NCI-H2227 treated with DMSO at 0.1 percent for 48 hours (cell line): ENCODE data around the gene DRD4.

Experiments
- DNase-seq: peaks from one replicate; lab custom pipeline; 2025; lab: John Stamatoyannopoulos, UW

The DRD4 gene

GRCh38 chr11:636511-637332 is at the start of gene DRD4:
DRD4 (plus strand) TSS chr11:637269; CDS start chr11:637305, 36 bp downstream.
- no peak for DNase-seq

- no peak for DNase-seq
These were observed 49.5 kb upstream of the DRD4 start for GRCh38 chr11:587546-587945.

- DNase-seq, result no peak
These were observed 49.1 kb upstream of the DRD4 start for GRCh38 chr11:587978-588380.

DNA sequence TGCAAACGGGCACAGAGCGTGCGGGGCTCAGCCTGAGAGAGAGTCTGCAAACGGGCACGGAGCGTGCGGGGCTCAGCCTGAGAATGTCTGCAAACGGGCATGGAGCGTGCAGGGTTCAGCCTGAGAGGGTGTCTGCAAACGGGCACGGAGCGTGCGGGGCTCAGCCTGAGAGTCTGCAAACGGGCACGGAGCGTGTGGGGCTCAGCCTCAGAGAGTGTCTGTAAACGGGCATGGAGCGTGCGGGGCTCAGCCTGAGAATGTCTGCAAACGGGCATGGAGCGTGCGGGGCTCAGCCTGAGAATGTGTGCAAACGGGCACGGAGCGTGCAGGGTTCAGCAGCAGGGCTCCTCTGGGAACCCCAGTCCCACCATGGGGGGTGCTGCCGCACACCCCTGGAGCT is 47.3 kb upstream of the DRD4 start:
- no peak for DNase-seq

- no peak for DNase-seq
These were observed 46.1 kb upstream of the DRD4 start for GRCh38 chr11:590997-591396.

DNA sequence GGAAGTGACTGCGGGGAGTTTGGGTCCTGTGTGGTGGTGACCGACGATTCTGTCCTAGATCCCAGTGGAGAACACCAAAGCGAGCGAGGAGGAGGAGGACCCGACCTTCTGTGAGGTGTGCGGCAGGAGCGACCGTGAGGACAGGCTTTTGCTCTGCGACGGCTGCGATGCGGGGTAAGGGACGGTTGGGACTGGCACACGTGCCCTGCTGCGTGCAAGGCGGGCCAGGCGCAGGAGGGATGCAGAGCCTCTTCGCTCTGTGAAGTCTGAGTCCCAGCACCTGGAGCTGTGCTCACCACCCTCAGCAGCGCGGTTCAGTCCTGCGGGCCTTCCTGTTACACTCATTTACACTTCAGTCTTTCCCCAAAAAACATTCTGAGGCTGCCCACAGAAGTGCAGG is 44.6 kb upstream of the DRD4 start:
- no peak for DNase-seq

DNA sequence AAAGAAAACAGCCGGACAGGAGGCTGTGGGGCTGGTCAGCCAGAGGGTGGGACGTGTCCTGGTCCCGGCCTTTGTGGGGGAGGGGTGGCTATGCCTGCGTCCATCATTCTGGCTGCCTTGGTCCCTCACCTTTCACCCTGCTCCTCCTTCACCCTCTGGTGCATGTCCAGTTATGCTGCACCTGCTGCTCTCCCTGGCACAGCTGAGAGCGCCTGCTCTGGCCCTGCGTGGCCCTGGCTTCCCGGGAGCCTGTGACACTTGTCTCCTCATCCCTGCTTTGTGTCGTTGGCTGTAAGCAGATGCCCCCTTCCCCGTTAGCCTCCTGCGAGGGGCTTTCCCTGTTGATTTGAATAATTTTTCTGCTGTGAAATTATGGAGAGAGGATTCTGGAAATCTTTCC is 44.2 kb upstream of the DRD4 start:
- no peak for DNase-seq

DNA sequence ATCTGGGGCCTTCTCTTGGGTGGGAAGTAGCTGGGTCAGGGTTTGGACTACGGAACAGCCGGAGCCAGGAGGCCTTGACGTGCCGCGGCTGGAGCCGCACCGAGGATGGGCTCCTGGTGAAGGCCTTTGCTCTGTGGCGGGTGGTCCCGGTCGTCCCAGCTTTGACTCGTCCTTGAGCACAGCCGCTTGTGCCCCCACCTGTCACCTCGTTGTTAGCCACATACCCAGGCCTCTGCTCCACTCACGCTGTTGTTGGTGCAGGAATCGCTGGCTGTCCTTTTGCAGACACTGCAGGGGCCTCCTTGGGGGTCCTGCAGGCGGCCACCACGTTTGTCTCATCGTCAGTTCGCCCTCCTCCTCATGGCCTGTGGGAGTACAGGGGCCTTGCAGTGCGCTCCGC is 43.7 kb upstream of the DRD4 start:
- DNase-seq, result no peak

DNA sequence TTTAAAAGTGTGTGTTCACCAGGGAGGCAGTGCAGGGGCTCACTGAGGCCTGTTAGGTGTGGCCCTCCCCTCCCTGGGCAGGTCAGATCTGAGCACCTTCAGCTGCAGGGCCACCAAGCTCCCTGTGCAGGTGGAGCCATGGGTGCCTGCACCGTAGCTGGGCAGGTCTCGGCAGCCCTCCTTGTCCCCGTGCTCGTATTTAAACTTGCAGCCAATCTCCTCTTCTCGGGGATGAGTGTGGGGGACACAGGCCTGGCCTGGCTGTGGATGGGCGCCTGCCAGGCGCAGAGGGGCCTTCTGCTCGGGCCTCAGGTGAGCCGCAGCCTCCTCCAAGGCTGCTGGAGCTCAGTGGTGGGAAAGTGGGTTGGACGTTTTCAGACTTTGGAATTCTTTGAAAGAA is 41.7 kb upstream of the DRD4 start:
- DNase-seq, result no peak

- DNase-seq, result no peak
These were observed 40.7 kb upstream of the DRD4 start for GRCh38 chr11:596374-596773.

DNA sequence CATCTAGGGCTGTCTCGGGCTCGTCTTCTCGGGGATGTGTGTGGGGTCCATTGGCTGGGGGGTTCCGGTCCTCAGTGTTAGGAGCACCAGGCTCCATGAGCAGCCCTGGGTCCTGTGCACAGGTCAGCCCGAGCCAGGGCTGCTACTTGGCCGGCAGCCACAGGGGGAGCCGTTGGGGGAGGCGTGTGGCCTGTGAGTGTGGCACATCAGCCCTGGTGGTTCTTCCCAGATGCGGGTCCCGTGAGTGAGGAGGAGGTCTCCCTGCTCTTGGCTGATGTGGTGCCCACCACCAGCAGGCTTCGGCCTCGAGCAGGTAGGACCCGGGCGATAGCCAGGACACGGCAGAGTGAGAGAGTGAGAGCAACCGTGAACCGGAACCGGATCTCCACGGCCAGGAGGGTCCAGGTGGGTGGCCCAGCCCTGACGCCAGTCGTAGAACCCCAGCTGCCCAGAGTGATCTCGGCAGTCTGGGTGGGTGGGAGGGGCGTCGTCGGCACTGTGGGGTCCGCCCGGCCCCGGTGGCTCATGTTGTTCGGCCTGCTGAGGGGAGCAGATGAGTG is 39.8 kb upstream of the DRD4 start:
- DNase-seq, result no peak

DNA sequence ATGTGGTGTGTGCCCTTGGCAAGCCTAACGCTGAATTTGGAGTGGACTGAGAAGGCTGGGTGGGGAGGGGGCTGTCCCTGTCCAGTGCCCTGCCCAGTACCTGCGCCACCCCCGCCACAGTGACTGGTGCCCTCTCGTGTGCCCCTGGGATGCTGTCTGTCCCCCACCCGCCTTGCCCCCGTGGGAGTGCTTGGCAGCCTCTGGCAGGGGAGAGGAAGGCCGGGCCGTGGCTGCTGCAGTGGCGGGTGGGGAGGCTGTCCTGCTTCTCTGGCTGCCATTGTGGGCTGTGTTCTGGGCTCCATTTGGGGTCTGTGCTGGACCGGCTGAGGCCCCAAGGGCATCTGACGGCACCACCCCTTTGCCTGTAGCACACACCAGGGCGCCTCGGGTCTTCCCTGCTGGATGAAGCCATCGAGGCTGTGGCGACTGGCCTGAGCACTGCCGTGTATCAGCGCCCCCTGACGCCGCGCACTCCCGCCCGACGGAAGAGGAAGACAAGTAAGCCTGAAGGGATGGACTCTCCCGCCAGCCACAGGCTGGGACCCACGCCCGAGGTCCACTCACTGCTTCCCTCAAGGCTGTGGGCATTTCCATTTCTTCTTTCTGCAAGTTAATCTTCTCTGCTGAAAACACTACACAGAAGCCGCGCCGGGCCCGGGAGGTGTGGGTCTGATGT is 38.9 kb upstream of the DRD4 start:
- no peak for DNase-seq

GRCh38 chr11:601573-602245 is 35.4 kb upstream of the DRD4 start:
- no peak for DNase-seq

- DNase-seq, result no peak
These were observed 33.9 kb upstream of the DRD4 start for GRCh38 chr11:603154-603553.

- DNase-seq, result no peak
These were observed 31.6 kb upstream of the DRD4 start for GRCh38 chr11:605286-606129.

DNA sequence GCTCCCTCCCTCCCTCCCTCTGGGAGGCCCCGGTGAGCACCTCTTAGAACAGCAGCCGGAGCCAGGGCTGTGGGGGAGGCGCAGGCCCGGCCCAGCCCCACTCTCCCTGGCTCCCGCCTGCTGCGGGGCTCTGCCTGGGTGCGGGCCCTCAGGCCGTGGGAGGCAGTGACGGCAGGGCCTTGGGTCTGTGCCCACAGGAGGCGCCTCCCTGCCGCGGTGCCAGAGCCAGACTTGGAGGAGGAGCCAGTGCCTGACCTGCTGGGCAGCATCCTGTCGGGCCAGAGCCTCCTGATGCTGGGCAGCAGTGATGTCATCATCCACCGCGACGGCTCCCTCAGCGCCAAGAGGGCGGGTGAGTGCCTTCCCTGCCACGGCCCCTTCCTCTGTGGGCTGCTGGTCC is 30.8 kb upstream of the DRD4 start:
- no peak for DNase-seq

DNA sequence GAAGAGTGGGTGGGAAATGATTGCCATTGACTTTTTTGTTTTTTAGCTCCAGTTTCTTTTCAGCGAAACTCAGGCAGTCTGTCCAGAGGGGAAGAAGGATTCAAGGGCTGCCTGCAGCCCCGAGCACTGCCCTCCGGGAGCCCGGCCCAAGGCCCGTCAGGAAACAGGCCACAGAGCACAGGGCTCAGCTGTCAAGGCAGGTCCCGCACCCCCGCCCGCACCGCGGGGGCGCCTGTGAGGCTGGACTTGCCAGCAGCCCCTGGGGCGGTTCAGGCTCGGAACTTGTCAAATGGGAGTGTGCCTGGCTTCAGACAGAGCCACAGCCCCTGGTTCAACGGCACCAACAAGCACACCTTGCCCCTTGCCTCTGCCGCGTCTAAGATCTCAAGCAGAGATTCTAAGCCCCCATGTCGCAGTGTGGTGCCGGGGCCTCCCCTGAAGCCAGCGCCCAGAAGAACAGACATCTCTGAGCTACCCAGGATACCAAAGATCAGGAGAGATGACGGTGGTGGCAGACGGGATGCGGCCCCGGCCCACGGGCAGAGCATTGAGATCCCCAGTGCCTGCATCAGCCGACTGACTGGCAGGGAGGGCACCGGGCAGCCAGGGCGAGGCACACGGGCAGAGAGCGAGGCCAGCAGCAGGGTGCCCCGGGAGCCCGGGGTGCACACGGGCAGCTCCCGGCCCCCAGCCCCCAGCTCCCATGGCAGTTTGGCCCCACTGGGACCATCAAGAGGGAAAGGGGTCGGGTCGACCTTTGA is 29.9 kb upstream of the DRD4 start:
- no peak for DNase-seq

DNA sequence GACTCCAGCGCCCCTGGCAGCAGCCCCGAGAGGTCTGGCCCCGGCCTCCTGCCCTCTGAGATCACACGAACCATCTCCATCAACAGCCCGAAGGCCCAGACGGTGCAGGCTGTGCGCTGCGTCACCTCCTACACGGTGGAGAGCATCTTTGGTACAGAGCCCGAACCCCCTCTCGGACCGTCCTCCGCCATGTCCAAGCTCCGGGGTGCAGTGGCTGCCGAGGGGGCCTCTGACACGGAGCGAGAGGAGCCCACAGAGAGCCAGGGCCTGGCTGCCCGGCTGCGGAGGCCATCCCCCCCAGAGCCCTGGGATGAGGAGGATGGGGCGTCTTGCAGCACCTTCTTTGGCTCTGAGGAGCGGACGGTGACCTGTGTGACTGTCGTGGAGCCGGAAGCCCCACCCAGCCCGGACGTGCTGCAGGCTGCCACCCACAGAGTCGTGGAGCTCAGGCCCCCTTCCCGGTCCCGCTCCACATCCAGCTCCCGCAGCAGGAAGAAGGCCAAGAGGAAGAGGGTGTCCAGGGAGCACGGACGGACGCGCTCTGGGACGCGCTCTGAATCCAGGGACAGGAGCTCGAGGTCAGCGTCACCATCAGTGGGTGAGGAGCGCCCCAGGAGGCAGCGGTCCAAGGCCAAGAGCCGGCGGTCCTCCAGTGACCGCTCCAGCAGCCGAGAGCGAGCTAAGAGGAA is 29.0 kb upstream of the DRD4 start:
- DNase-seq, result no peak

DNA sequence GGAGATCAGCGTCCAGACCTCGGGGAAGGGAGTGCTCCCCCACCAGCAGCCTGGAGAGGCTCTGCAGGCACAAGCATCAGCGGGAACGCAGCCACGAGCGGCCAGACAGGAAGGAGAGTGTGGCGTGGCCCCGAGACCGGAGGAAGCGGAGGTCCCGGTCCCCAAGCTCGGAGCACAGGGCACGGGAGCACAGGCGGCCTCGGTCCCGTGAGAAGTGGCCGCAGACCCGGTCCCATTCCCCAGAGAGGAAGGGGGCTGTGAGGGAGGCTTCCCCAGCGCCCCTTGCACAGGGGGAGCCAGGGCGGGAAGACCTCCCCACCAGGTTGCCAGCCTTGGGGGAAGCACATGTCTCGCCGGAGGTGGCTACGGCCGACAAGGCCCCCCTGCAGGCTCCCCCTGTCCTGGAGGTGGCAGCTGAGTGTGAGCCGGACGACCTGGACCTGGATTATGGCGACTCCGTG is 28.2 kb upstream of the DRD4 start:
- no peak for DNase-seq

GRCh38 chr11:609341-609811 is 27.7 kb upstream of the DRD4 start:
- DNase-seq, result no peak
